GM12874 (cell line): ENCODE measurements around the gene SPAG9.

ENCODE experiments used
- TF ChIP-seq, protein P1 (sequence below): IDR thresholded peaks from 2 replicates; pipeline ENCODE4 v1.5.1; 2011; ENCODE audit warnings: low read depth, mild to moderate bottlenecking, control low read depth, low read length, moderate library complexity; ENCODE audit not compliant: insufficient read depth

SPAG9 gene

DNA sequence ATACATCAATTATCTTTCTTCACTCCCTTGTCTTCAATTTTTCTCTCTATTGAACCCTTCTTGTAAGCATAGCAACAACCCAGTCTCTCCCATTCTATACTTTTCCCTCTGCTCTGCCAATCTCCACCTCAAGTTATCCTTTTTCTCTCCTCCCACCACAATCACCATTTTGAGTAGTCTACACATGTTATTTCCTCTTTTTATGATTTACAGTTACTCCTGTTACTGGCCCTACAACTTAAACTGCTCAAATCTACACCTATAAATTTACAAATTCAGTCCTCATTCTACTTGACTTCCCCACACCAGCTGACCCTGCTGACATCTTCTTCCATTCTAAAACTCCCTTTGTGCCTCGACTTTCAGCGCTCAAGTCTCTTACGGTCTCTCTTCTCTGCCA lies 84.6 kb downstream of the SPAG9 start:
- TF ChIP-seq, protein P1, sequence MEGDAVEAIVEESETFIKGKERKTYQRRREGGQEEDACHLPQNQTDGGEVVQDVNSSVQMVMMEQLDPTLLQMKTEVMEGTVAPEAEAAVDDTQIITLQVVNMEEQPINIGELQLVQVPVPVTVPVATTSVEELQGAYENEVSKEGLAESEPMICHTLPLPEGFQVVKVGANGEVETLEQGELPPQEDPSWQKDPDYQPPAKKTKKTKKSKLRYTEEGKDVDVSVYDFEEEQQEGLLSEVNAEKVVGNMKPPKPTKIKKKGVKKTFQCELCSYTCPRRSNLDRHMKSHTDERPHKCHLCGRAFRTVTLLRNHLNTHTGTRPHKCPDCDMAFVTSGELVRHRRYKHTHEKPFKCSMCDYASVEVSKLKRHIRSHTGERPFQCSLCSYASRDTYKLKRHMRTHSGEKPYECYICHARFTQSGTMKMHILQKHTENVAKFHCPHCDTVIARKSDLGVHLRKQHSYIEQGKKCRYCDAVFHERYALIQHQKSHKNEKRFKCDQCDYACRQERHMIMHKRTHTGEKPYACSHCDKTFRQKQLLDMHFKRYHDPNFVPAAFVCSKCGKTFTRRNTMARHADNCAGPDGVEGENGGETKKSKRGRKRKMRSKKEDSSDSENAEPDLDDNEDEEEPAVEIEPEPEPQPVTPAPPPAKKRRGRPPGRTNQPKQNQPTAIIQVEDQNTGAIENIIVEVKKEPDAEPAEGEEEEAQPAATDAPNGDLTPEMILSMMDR: no peak

GRCh38 chr17:51035431-51035830 lies 85.2 kb downstream of the SPAG9 start:
- TF ChIP-seq, protein P1: no peak

- TF ChIP-seq, protein P1: no peak
Measured at GRCh38 chr17:51034800-51035199, 85.9 kb downstream of the SPAG9 start.

DNA sequence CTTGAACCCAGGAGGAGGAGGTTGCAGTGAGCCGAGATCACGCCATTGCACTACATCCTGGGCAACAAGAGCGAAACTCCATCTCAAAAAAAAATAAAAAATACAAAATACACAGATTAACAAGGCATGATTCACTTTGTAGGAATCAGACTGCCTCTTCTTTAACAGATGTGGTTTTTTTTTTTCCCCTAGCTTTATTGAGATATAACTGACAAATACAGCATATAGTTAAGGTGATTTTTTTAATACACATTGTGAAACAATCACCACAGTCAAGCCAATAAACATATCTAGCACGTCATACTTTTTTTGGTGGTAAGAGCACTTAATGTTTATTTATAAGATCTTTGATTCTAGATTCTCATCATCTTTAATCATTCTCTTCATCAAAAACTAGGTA lies 87.8 kb downstream of the SPAG9 start:
- TF ChIP-seq, protein P1: no peak

DNA sequence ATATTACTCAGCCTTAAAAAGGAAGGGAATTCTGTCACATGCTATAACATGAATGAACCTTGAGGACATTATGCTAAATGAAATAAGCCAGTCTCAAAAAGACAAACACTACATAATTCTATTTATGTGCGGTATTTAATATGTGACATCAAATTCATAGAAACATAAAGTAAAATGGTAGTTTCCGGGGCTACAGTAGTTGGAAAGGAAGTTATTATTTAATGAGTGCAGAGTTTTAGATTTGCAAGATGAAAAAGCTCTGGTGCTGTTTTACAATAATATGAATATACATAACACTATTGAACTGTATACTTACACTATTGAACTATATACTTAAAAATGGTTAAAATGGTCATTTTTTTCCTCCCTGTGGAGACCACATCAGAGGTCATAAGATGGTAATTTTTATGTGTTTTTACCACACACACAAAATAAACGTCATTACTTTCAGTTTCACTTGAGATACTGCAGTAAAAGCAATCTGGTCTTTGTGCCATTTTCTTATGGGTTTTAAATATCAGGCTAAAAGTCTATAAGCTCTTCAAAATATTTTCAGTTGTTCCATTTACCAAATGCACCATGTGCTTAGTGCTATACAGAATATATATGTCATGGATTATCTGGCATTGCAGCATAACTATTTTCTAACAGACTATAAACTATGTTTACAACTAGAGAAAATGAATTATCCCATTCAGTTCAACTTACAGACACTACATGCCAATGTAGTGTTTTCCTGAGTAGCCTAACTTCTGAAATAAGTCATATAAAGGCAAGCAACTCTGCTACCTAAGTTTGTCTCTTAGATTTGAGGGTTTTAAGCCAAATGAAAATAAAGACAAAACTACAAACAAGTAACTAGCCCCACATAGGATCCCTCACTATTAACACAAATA lies 90.9 kb downstream of the SPAG9 start:
- TF ChIP-seq, protein P1: no peak

GRCh38 chr17:51029142-51029541 lies 91.5 kb downstream of the SPAG9 start:
- TF ChIP-seq, protein P1: no peak

DNA sequence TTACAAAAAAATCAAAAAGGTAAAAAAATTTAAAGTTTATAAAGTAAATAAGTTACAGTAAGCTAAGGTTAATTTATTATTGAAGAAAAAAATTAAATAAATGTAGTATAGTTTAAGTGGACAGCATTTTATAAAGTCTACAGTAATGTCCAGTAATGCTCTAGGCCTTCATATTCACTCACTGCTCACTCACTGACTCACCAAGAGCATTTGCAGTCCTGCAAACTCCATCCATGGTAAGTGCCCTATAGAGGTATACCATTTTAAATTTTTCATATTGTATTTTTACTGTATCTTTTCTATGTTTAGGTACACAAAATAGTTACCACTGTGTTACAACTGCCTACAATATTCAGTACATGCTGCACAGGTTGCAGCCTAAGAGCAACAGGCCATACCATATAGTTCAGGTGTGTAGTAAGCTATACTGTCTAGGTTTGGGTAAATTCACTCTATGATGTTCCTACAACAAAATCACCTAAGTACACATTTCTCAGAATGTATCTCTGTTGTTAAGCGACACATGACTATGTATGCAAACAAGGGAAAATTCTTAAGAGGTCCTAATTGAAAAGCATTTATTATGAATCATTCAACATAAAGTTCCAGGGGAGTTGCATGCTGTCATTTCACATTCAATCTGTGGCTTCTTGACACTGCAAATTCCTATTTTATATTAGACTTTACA lies 92.3 kb downstream of the SPAG9 start:
- TF ChIP-seq, protein P1: no peak
